Esophagus muscularis mucosa (tissue), 4 donors: ENCODE results near the gene PAK1IP1. TPM values are rescaled to one million over a fixed set of nuclear protein-coding genes. Genes with fewer than 3 reads are reported as not detected.

Source experiments
- DNase-seq: peaks from one replicate; pipeline ENCODE4 v3.0.0-alpha.2; 2017; ENCODE audit errors: extremely low spot score
- H3K27ac ChIP-seq, 4 donors: fragments of 200-600 bp; sonication (generic); replicated peaks in 1 of 4; 1 replicate in 3 of 4; 2 replicates in 1 of 4; pipeline ENCODE4 v1.5.1; 2016 to 2019; ENCODE audit warnings: mild to moderate bottlenecking in 1 of 4
- H3K27me3 ChIP-seq, 4 donors: fragments of 200-600 bp; sonication (generic); one replicate each; pipeline versions ENCODE4 v1.5.1 to v1.6.0; 2016 to 2019
- H3K36me3 ChIP-seq, 4 donors: fragments of 200-600 bp; sonication (generic); one replicate each; pipeline ENCODE4 v1.5.1; 2016 to 2019
- H3K4me1 ChIP-seq, 4 donors: fragments of 200-600 bp; sonication (generic); one replicate each; pipeline ENCODE4 v1.5.1; 2016 to 2019
- H3K4me3 ChIP-seq, 4 donors: fragments of 200-600 bp; sonication (generic); 1 replicate in 2 of 4; 2 replicates in 2 of 4; pipeline ENCODE4 v1.5.1; 2016 to 2019; ENCODE audit warnings: mild to moderate bottlenecking in 4 of 4, moderate library complexity in 1 of 4
- H3K9me3 ChIP-seq, 4 donors: fragments of 200-600 bp; sonication (generic); 1 replicate in 3 of 4; 2 replicates in 1 of 4; pipeline ENCODE4 v1.5.1; 2016 to 2019
- EP300 ChIP-seq: sonication (generic); formaldehyde crosslinking; IDR thresholded peaks from one replicate; pipeline ENCODE4 v1.6.1; 2017; ENCODE audit warnings: antibody characterized with exemption
- POLR2A ChIP-seq: fragments of 450-650 bp; IDR thresholded peaks from one replicate; pipeline ENCODE4 v1.6.1; 2017; ENCODE audit warnings: antibody characterized with exemption, moderate library complexity, mild to moderate bottlenecking, low read depth
- POLR2AphosphoS5 ChIP-seq, 2 donors: sonication (generic); formaldehyde crosslinking; IDR thresholded peaks; one replicate each; pipeline ENCODE4 v1.6.1; 2017; ENCODE audit warnings: antibody characterized with exemption in 2 of 2
- WGBS: methylation state at CpG from one replicate; pipeline ENCODE4 v1.1.5; 2018; 5-methylcytosine and 5-hydroxymethylcytosine counted together
- intact Hi-C: fragments of 100-400 bp; cut with DNase I; formaldehyde crosslinking; loops from one replicate; pipeline ENCODE4 v1.15.1; 2023
- total RNA-seq, 4 donors: library from RNA; depleted of rRNA; stranded (reverse); fragments of >200 nt; gene quantifications; one replicate each; pipeline versions ENCODE4 v1.1.0 to v1.2.1, GENCODE V29; 2016
- TF ChIP-seq, protein P1 (sequence below), 3 experiments: fragments of 200-600 bp in 2 of 3; fragments of 450-650 bp in 1 of 3; sonication (generic) in 2 of 3; IDR thresholded peaks; one replicate each; pipeline ENCODE4 v1.5.1; 2017 to 2019; ENCODE audit warnings: antibody characterized with exemption in 3 of 3, mild to moderate bottlenecking in 2 of 3, moderate library complexity in 1 of 3

The PAK1IP1 gene
- total RNA-seq, 4 donors from 2014 or later, result 9.4 to 17.9 (median 11.4) TPM

DNA sequence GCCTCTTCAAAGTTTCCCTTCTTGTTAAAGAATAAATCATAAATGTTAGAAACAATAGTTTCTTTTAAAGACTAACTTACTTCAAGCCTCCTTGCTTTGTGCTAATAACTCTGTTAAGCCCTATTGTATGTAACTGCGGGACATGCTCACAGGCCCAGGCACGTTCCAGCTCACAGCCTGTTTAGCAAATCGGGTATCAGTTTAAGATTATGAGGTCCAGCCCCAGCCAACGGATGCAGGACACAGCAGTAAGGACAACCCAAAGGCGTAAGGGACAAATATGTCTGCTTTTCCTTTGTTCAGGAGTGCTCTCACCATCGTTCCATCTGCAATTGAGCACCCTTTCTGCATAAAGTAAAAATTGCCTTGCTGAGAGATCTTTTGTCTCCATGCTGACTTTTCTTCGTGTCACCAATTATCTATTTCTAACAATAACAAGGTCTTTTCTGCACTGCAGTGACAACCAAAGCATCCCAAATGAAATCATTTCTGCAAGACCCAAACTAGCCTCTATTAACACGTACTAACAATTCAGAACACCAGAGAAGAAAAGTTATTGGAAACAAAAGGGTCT, 1.7 kb upstream of the PAK1IP1 start:
- Histone ChIP-seq H3K27me3 (no peaks in the 10 kb centered on the region), H3K4me1 (peaks cover 25 to 36% (median 28%) of the 10 kb centered on the region in 4 donors), H3K9me3 (no peaks in the 10 kb centered on the region), H3K36me3 (peaks cover 0 to 10% (median 4%) of the 10 kb centered on the region in 4 donors), H3K4me3 (peak overlapping the region; percentile 64 to 93 (median 86)), H3K27ac (no peak overlapping the region)
- DNase-seq, result no peak
- intact Hi-C loops, result loop anchor here (1.0 to 5.0 kb wide), 2 partner anchors 66 to 183 kb away; no protein-coding TSS in a partner anchor
- WGBS, result 90% methylated on average over 8 of the region's 8 CpGs
- TF ChIP-seq POLR2AphosphoS5 (IDR thresholded peaks at IDR 0.05), result no peak
- no peak for TF ChIP-seq EP300
- TF ChIP-seq, protein P1, sequence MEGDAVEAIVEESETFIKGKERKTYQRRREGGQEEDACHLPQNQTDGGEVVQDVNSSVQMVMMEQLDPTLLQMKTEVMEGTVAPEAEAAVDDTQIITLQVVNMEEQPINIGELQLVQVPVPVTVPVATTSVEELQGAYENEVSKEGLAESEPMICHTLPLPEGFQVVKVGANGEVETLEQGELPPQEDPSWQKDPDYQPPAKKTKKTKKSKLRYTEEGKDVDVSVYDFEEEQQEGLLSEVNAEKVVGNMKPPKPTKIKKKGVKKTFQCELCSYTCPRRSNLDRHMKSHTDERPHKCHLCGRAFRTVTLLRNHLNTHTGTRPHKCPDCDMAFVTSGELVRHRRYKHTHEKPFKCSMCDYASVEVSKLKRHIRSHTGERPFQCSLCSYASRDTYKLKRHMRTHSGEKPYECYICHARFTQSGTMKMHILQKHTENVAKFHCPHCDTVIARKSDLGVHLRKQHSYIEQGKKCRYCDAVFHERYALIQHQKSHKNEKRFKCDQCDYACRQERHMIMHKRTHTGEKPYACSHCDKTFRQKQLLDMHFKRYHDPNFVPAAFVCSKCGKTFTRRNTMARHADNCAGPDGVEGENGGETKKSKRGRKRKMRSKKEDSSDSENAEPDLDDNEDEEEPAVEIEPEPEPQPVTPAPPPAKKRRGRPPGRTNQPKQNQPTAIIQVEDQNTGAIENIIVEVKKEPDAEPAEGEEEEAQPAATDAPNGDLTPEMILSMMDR (IDR thresholded peaks at IDR 0.05), result no peak
- TF ChIP-seq POLR2A, result no peak

GRCh38 chr6:10695086-10695657, 400 bp downstream of the PAK1IP1 start:
- no peak for DNase-seq
- intact Hi-C loops, result loop anchor here (2.0 kb wide), 1 partner anchor 54 kb away; no protein-coding TSS in a partner anchor

GRCh38 chr6:10696655-10697054, 1.9 kb downstream of the PAK1IP1 start:
- H3K9me3 ChIP-seq, result no peaks in the 10 kb centered on the region
- peaks cover 1 to 46% (median 32%) of the 10 kb centered on the region in 4 donors for H3K36me3 ChIP-seq
- WGBS, result 100% methylated on average over 4 of the region's 4 CpGs
- intact Hi-C loops, result no loop called here
- TF ChIP-seq POLR2AphosphoS5 (IDR thresholded peaks at IDR 0.05), result no peak
- TF ChIP-seq EP300, result no peak
- TF ChIP-seq, protein P1 (IDR thresholded peaks at IDR 0.05), result no peak
- TF ChIP-seq POLR2A, result no peak
- no peak for DNase-seq
- H3K27ac ChIP-seq, result no peak overlapping the region
- no peak overlapping the region for H3K4me3 ChIP-seq
- peaks cover 25 to 36% (median 28%) of the 10 kb centered on the region in 4 donors for H3K4me1 ChIP-seq
- no peaks in the 10 kb centered on the region for H3K27me3 ChIP-seq

More at GRCh38 chr6:10695086-10695657, 400 bp downstream of the PAK1IP1 start:
- no peaks in the 10 kb centered on the region for H3K9me3 ChIP-seq
- under 1% methylated on average over 17 of the region's 17 CpGs for WGBS
- peaks cover 25 to 36% (median 28%) of the 10 kb centered on the region in 4 donors for H3K4me1 ChIP-seq
- H3K27me3 ChIP-seq, result no peaks in the 10 kb centered on the region
- H3K36me3 ChIP-seq, result peaks cover 0 to 32% (median 19%) of the 10 kb centered on the region in 4 donors
- peak overlapping the region; percentile 64 to 93 (median 86) for H3K4me3 ChIP-seq
- H3K27ac ChIP-seq, result peak overlapping the region; percentile 89 to 93 (median 90)
- TF ChIP-seq, protein P1 (IDR thresholded peaks at IDR 0.05), result no peak
- TF ChIP-seq POLR2A, result no peak
- no peak for TF ChIP-seq EP300
- TF ChIP-seq POLR2AphosphoS5 (IDR thresholded peaks at IDR 0.05), result no peak

- DNase-seq, result no peak
- Histone ChIP-seq H3K27me3 (no peaks in the 10 kb centered on the region), H3K27ac (no peak overlapping the region), H3K4me3 (no peak overlapping the region), H3K4me1 (no peaks in the 10 kb centered on the region), H3K9me3 (no peaks in the 10 kb centered on the region), H3K36me3 (peaks cover 0 to 15% (median 13%) of the 10 kb centered on the region in 4 donors)
- 87% methylated on average over 8 of the region's 8 CpGs for WGBS
- intact Hi-C loops, result no loop called here
- no peak for TF ChIP-seq POLR2AphosphoS5 (IDR thresholded peaks at IDR 0.05)
Measured at GRCh38 chr6:10713962-10714361, 19.2 kb downstream of the PAK1IP1 start.

DNA sequence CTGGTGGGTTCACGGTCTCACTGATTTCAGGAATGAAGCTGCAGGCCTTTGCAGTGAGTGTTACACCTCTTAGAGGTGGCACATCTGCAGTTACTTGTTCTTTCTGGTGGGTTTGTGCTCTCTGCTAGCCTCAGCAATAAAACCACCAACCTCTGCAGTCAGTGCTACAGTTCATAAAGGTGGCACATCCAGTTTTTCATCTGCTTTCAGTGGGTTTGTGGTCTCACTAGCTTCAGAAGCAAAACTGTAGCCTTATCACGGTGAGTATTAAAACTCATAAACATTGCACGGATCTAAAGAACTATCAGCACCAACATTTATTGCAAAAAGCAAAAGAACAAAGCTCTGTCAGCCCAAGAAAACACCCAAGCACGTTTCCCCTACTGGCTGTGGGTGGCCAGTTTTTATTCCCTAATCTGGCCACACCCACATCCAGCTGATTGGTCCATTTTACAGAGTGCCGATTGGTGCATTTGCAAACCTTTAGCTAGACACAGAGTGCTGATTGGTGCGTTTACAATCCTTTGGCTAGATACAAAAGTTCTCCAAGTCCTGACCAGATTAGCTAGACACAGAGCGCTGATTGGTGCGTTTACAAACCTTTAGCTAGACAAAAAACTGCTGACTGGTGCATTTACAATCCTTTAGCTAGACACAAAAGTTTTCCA, 24.7 kb downstream of the PAK1IP1 start:
- intact Hi-C loops, result no loop called here
- H3K4me3 ChIP-seq, result peak overlapping the region; percentile 62 to 70 (median 65)
- H3K27ac ChIP-seq, result peak overlapping the region in 3 of 4 donors; percentile 81 to 87 (median 86)
- DNase-seq, result peak; percentile 17
- H3K36me3 ChIP-seq, result no peaks in the 10 kb centered on the region
- WGBS, result 81% methylated on average over 8 of the region's 8 CpGs
- H3K9me3 ChIP-seq, result no peaks in the 10 kb centered on the region
- no peaks in the 10 kb centered on the region for H3K27me3 ChIP-seq
- TF ChIP-seq, protein P1 (IDR thresholded peaks at IDR 0.05), result no peak
- TF ChIP-seq EP300, result no peak
- H3K4me1 ChIP-seq, result peaks cover 16 to 35% (median 27%) of the 10 kb centered on the region in 4 donors
